ENCODE data around the gene CDHR5. TPM values are rescaled to one million over a fixed set of nuclear protein-coding genes. Genes with fewer than 3 reads are reported as not detected.
"Not testable (repeated sequence)": the region's sequence is repeated elsewhere in the genome, so short reads cannot be mapped to it uniquely, and the experiment has no call there.

CDHR5 gene
- total RNA-seq, 2 donors from 2014 or later, result not detected

DNA sequence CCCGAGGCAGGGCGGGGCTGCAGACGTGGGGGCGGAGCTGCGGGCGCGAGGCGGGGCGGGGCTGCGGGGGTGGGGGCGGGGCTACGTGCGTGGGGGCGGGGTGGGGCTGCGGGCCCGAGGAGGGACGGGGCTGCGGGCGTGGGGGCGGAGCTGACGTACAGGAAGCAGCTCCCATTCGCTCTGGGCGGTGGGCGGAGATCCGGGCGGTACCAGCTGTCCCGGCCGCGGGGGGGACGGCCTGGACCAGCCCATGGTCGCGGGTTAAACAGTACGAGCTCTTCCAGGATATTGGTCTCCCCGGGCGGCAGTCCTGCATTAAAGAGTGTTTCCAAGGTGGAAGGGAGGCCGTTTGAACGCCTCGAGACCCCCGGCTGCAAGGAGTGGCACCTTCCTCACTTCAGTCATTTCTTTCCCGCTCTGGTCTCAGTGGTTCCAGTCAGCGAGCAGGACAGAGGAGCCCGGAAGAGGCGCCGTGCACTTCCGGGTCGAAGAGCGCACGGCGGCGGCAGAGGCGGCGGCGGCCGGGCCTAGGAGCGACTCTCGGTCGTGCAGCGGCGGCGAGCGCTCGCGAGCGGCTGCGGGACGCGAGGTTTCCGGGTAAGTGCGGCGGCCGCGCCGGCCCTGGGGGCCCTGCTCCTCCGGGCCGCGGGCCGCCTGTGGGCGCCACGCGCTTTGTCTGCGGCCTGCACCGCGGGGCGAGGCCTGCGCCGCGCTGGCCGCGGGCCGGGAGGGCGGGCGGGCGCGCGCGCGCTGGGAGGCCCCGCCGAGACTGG is 48.6 kb downstream of the CDHR5 start, which contains the start of gene PHRF1:
Gene PHRF1 (plus strand): TSS at position 475 of the 773 bp plus-strand sequence. CDS start 5,043 bp downstream, outside the sequence.
- no peaks in the 10 kb centered on the region for H3K36me3 Mint-ChIP-seq (ENCODE audit: low read depth)
- no peaks in the 10 kb centered on the region for H3K9me3 ChIP-seq (ENCODE audit: control insufficient read depth, low read length, poor library complexity, severe bottlenecking)
- peak within 1 kb of the TSS; percentile 87 for H3K27ac Mint-ChIP-seq
- H3K27me3 Mint-ChIP-seq, result no peaks in the 10 kb centered on the region
- ATAC-seq (peak; percentile 88), DNase-seq (peak; percentile 94 to 96 (median 95))
- peaks cover 36% of the 10 kb centered on the region for H3K4me1 Mint-ChIP-seq
- peak within 1 kb of the TSS; percentile 94 for H3K4me3 Mint-ChIP-seq

DNA sequence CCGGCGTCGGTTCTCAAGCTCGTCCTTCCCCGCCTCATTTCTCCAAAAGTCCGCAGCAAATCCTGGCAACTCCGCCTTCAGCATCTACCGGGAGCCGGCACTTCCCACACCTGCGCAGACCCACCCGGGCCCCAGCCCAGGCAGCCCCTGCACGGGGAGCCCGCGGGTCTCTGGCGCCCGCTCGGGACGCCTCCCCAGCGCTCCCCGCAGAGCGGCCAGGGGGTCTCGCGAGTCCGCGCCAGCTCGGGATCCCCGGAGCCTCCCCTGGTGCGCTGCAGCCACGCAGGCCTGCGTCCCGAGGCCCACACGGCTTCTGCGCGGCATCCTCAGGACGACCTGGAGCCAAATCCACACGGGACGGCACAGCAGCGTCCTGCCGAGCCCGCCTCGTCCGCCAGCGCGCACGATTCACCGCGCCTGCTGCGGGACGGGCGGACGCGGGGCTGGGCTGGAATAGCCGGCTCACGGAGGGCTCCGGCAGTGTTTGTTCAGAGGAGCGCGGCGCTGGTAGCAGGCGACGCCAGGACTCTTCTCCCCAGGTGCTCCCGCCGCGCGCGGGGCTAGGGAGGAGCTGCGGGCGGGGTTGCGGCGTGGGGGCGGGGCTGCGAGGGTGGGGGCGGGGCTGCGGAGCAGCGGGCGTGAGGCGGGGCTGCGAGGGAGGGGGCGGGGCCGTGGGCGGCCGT is 49.3 kb downstream of the CDHR5 start:
- no peak for DNase-seq
- H3K4me1 Mint-ChIP-seq, result peaks cover 34% of the 10 kb centered on the region
- no peaks in the 10 kb centered on the region for H3K36me3 Mint-ChIP-seq (ENCODE audit: low read depth)
- peak overlapping the region; percentile 94 for H3K4me3 Mint-ChIP-seq
- no peaks in the 10 kb centered on the region for H3K27me3 Mint-ChIP-seq
- no peak for ATAC-seq
- no peaks in the 10 kb centered on the region for H3K9me3 ChIP-seq (ENCODE audit: control insufficient read depth, low read length, poor library complexity, severe bottlenecking)
- peak overlapping the region; percentile 87 for H3K27ac Mint-ChIP-seq

DNA sequence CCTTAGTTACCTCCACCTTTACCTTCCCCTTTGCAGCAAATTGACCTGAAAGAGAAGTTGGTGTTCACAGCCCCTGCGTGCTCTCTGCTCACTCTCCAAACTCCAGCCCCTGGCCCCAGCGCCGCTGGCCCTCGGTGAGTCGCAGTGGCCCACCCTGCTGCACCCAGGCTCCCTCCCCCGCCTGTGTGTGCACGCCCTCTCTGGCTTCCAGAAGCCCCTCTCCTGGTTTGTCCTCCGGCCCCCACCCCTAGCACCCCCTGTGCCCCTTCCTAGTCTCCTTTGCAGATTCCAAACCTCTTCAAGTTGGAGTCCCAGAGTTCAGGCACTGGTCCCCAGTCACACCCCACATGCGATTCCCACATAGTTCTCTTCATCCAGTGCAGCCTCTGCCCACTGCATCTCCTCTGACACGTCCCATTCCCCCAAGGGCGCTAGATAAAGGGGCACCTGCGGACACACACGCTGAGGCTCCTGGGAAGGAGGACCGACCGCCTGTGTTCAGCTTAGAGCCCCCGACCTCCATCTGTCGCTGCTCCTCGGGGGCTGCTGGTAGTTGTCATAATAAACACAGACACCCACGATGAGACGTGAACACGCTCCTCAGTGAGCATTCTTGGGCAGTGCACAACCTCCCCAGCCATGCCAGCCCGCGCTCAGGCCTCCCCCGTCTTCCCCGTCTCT is 50.0 kb downstream of the CDHR5 start:
- Mint-ChIP-seq H3K4me1 (peaks cover 32% of the 10 kb centered on the region), H3K27ac (peak overlapping the region; percentile 29), H3K36me3 (ENCODE audit: low read depth) (no peaks in the 10 kb centered on the region), H3K27me3 (no peaks in the 10 kb centered on the region), H3K4me3 (peak overlapping the region; percentile 90)
- no peak for DNase-seq
- no peaks in the 10 kb centered on the region for H3K9me3 ChIP-seq (ENCODE audit: control insufficient read depth, low read length, poor library complexity, severe bottlenecking)
- ATAC-seq, result no peak

DNA sequence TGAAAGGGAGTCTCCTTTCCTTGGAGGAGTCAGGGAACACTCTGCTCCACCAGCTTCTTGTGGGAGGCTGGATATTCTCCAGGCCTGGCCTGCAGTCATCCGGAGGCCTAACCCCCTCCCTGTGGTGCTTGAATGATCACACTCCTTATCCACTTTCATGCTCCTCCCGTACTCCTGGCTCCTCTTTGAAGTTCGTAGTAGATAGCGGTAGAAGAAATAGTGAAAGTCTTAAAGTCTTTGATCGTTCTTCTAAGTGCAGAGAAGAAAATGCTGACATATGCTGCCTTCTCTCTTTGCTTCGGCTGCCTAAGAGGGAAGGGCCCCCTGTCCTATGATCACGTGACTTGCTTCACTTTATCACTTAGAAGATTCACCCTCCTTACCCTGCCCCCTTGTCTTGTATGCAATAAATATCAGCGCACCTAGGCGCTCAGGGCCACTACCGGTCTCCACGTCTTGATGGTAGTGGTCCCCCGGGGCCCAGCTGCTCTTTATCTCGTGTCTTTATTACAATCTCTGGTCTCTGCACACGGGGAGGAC is 50.7 kb downstream of the CDHR5 start:
- H3K4me1 Mint-ChIP-seq, result peaks cover 26% of the 10 kb centered on the region
- DNase-seq; H3K9me3 ChIP-seq (ENCODE audit: control insufficient read depth, low read length, poor library complexity, severe bottlenecking); H3K27me3 Mint-ChIP-seq; ATAC-seq; H3K36me3 Mint-ChIP-seq (ENCODE audit: low read depth): not testable (repeated sequence)
- H3K4me3 Mint-ChIP-seq, result peak overlapping the region; percentile 90
- H3K27ac Mint-ChIP-seq, result peak overlapping the region; percentile 29

DNA sequence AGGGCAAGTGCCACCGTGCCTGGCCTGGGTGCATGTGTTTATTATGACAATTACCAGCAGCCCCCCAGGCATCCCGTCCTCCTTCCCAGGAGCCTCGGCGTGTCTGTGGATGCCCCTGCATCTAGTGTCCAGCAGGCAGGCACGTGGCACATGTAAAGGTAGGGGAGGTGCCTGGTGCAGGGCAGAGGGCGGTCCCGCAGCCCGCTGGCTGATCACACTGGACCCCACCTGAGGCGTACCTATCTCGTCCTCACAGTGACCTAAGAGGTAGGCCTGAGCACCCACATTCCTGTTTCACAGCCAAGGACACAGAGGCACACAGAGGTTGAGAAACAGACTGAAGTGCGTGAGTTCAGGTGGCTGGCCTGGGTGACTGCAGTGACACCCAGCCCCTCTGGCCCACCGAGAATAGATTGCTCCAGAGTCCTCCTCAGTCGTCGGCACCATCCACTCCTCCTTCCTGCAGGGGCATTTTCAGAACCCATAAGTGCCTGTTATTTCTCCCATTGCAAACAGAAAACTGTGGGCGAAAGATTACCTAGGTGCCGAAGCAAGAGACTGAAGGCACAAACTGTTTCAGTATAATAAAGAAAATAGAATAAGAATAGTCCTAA is 51.5 kb downstream of the CDHR5 start:
- Mint-ChIP-seq H3K36me3 (ENCODE audit: low read depth) (no peaks in the 10 kb centered on the region), H3K27ac (no peak overlapping the region), H3K4me1 (peaks cover 26% of the 10 kb centered on the region), H3K27me3 (no peaks in the 10 kb centered on the region), H3K4me3 (no peak overlapping the region)
- ATAC-seq, result no peak
- DNase-seq, result no peak
- H3K9me3 ChIP-seq (ENCODE audit: control insufficient read depth, low read length, poor library complexity, severe bottlenecking), result no peaks in the 10 kb centered on the region

DNA sequence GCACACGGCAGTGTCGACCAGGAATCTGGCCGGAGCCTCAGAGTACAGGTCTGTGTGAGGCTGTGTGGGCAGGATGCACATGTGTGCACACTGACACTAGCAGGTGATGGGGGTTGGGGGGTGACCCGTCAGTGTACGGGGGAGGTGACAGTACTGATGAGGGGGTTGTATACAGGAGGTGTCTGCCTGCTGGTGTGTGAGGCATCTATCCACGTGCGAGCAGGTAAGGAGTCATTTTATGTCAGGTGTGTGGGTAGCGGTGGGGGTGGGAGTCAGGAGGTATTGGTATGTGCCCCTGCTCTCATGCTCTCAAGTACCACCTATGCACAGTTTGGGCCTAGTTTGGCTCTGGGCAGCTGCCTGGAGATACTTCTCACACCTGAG is 53.0 kb downstream of the CDHR5 start:
- Mint-ChIP-seq H3K36me3 (ENCODE audit: low read depth) (no peaks in the 10 kb centered on the region), H3K4me1 (peaks cover 15% of the 10 kb centered on the region), H3K27me3 (no peaks in the 10 kb centered on the region), H3K4me3 (peak overlapping the region; percentile 12), H3K27ac (no peak overlapping the region)
- no peak for DNase-seq
- ATAC-seq, result no peak
- no peaks in the 10 kb centered on the region for H3K9me3 ChIP-seq (ENCODE audit: control insufficient read depth, low read length, poor library complexity, severe bottlenecking)

DNA sequence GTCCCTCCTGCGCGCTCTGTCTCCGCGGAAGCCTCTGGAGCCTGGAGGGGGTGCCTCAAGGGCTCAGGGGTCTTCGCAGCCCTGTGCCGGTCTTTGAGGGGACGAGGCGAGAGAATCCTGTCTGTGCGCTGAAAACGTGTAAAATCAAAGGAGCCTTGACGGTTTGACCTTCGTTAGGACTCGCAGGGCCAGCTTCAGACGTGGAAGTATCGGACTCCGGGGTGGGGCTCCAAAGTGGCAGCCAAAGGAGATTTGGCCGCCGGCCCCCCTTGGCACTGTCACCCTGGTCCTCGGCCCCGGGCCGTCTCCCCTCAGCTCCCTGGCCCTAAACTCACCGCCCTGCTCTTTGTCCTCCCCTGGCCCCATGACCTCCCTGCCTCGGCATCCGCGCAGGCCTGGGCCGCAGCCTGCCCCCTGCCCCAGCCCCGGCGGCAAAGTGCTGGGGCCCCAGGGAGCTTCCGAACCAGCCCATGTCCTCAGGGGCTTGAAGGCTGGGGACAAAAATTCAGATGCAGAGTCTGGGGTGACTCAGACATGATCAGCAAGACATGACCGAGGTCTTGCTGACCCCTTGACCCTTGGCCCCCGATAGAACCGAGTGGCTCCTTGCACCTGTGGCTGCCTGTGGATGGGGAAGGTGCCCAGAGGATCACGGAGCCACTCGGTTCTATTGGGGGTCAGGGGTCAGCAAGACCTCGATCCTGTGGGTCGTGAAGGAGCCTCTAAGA is 55.4 kb downstream of the CDHR5 start:
- no peaks in the 10 kb centered on the region for H3K36me3 Mint-ChIP-seq (ENCODE audit: low read depth)
- ATAC-seq (no peak), DNase-seq (no peak)
- H3K4me3 Mint-ChIP-seq, result peak overlapping the region; percentile 72
- no peaks in the 10 kb centered on the region for H3K9me3 ChIP-seq (ENCODE audit: control insufficient read depth, low read length, poor library complexity, severe bottlenecking)
- no peaks in the 10 kb centered on the region for H3K27me3 Mint-ChIP-seq
- peaks cover 4% of the 10 kb centered on the region for H3K4me1 Mint-ChIP-seq
- H3K27ac Mint-ChIP-seq, result no peak overlapping the region

DNA sequence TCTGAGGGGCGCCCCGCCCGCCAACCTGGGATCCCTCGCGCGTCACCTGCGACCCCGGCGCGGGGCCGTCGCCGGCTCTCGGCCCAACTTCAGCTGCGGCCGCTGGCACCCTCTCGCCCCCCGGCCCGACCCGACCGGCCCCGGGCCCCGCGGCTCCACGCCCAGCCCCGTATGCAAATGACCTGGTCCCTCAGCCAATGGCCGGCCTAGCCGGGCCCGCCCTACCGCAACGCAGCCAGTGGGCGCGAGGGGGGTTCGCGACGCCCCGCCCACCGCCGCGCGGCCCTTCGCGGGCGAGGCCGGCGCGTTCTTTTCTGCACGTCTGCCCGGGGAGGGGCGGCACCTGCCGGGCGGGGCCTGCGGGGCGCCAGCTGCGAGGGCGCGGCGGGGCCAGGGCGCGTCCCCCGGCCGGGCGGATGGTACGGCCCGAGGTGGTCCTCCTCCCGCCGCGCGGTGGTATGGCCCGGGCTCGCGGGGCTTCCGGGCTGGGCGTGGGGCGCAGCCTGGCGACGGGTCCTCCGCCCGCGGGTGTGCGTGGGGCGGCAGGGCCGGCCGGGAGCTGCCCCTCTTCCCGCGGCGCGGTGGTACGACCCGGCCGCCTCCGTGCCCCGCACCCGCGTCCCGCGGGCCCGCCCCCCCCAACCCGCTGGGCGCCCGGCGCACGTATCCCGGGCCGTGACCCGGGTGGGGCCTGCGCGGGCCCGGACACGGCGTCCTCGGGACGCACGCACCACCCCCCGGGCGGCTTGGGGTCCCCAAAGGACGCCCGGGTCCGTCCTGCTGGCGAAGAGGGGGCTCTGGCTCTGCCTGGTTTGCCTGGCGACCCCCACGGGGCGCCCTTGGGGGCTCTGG is 56.2 kb downstream of the CDHR5 start:
- Mint-ChIP-seq H3K27ac (no peak overlapping the region), H3K36me3 (ENCODE audit: low read depth) (no peaks in the 10 kb centered on the region), H3K27me3 (no peaks in the 10 kb centered on the region), H3K4me3 (peak overlapping the region; percentile 72), H3K4me1 (no peaks in the 10 kb centered on the region)
- DNase-seq (peak; percentile 87 to 96 (median 94)), ATAC-seq (peak; percentile 92)
- no peaks in the 10 kb centered on the region for H3K9me3 ChIP-seq (ENCODE audit: control insufficient read depth, low read length, poor library complexity, severe bottlenecking)

DNA sequence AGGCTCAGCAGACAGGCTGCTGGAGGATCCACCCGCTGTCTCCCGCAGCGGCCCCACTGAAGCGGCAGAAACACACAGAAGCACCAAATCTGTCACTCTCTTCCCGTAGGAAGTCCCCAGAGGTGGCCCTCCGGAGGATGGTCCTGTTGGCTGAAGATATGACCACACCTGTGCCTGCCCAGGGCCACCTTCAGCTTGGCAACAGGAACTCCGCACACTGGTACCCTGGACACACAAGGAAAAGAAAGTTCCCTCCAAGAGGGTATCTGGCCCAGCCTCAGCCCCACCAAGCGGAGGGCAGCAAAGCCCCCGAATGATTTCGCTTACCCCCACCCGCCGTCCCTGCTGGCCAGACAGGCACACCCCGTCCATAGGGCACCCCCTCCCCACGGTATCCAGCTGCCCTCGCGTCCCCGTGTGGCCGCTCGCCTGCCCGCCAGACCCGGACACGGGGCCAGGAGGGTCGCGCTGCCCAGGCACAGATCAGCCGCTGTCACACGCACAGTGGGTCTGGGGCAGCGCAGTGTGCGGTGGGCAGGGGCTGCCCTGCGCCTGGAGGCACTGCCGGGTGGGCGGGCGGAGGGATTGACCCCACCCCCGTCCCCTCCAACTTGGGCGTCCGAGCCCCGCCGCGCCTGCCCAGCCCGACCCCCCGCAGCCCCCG is 57.0 kb downstream of the CDHR5 start:
- H3K27ac Mint-ChIP-seq, result no peak overlapping the region
- ATAC-seq, result peak; percentile 1
- DNase-seq, result peak in 1 of 3 donors; percentile 42

DNA sequence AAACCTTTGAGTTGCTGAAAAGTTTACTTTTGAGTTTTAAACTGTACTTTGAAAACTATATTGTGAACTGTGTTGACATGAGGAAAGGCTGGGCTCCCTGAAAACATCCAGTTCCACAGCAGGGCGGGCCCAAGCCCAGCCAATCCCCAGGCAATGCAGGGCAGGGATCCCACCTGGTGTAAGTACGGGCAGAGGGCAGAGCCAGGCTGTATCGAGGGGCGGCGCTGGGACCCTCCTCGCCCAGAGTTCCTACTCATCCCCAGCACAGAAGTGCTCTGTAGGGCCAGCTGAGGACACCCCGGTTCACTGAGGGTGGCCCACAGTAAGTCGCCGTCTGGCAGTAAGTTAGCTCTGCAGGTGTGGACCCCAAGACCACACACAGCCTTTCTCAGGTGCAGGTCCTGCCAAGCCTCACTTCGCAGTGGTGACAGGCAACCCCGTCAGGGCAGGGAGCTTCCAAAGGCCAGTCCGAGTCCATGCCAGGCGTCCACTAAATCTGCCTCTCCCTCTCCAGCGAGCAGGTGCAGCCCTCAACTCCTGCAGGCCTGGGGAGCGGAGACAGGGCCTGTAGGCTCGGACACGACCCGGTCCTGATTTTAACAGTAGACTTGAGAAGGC is 57.6 kb downstream of the CDHR5 start:
- no peak for DNase-seq
- Mint-ChIP-seq H3K4me1 (no peaks in the 10 kb centered on the region), H3K36me3 (ENCODE audit: low read depth) (no peaks in the 10 kb centered on the region), H3K4me3 (peak overlapping the region; percentile 61), H3K27ac (no peak overlapping the region), H3K27me3 (no peaks in the 10 kb centered on the region)
- ATAC-seq, result no peak
- no peaks in the 10 kb centered on the region for H3K9me3 ChIP-seq (ENCODE audit: control insufficient read depth, low read length, poor library complexity, severe bottlenecking)

More for the DNA sequence above, 57.0 kb downstream of the CDHR5 start:
- no peaks in the 10 kb centered on the region for H3K4me1 Mint-ChIP-seq
- H3K9me3 ChIP-seq (ENCODE audit: control insufficient read depth, low read length, poor library complexity, severe bottlenecking), result no peaks in the 10 kb centered on the region
- no peaks in the 10 kb centered on the region for H3K27me3 Mint-ChIP-seq
- no peaks in the 10 kb centered on the region for H3K36me3 Mint-ChIP-seq (ENCODE audit: low read depth)
- H3K4me3 Mint-ChIP-seq, result peak overlapping the region; percentile 61

Measured in T-helper 17 cell (primary cell).